Heart right ventricle (tissue), 16 donors: ENCODE results near the gene FBXO2. TPM values are rescaled to one million over a fixed set of nuclear protein-coding genes. Genes with fewer than 3 reads are reported as not detected.

ENCODE experiments used
- ATAC-seq, 8 donors: fragments of 200-7000 bp; cut with Tn5 transposase; one replicate each; pipeline ENCODE4 v1.9.1; 2020; ENCODE audit warnings: mild to moderate bottlenecking in 8 of 8, moderate library complexity in 8 of 8, moderate number of reproducible peaks in 1 of 8
- DNase-seq, 2 donors: peaks; one replicate each; pipeline ENCODE4 v3.0.0-alpha.2; 2020
- H3K27ac ChIP-seq, 10 donors: fragments of 200-600 bp; sonication (generic) in 2 of 10; one replicate each; pipeline versions ENCODE4 v1.5.0 to v1.8.0; 2020 to 2022; ENCODE audit warnings: mild to moderate bottlenecking in 3 of 10
- H3K27me3 ChIP-seq, 7 donors: fragments of 200-600 bp; one replicate each; pipeline ENCODE4 v1.8.0; 2021 to 2022; ENCODE audit warnings: mild to moderate bottlenecking in 2 of 7
- H3K36me3 ChIP-seq, 9 donors: fragments of 200-600 bp; sonication (generic) in 1 of 9; one replicate each; pipeline versions ENCODE4 v1.5.0 to v1.8.0; 2020 to 2022; ENCODE audit warnings: mild to moderate bottlenecking in 2 of 9
- H3K4me1 ChIP-seq, 9 donors: fragments of 200-600 bp; sonication (generic) in 1 of 9; one replicate each; pipeline versions ENCODE4 v1.5.0 to v1.8.0; 2020 to 2022; ENCODE audit warnings: mild to moderate bottlenecking in 4 of 9
- H3K4me3 ChIP-seq, 10 donors: fragments of 200-600 bp; sonication (generic) in 2 of 10; one replicate each; pipeline versions ENCODE4 v1.5.0 to v1.8.0; 2020 to 2022; ENCODE audit warnings: mild to moderate bottlenecking in 7 of 10, moderate library complexity in 2 of 10
- H3K9me3 ChIP-seq, 11 donors: fragments of 200-600 bp in 10 of 11; sonication (generic) in 2 of 11; one replicate each; pipeline versions ENCODE4 v1.5.0 to v1.8.0; 2013 to 2022; ENCODE audit warnings: mild to moderate bottlenecking in 2 of 11, control low read depth in 1 of 11, moderate library complexity in 1 of 11
- CTCF ChIP-seq, 9 donors: fragments of 200-600 bp; sonication (generic) in 2 of 9; IDR thresholded peaks; one replicate each; pipeline versions ENCODE4 v1.5.0 to v1.8.0; 2021 to 2022; ENCODE audit warnings: antibody characterized with exemption in 9 of 9, mild to moderate bottlenecking in 5 of 9, moderate library complexity in 1 of 9
- WGBS, 2 donors: extraction: QIAGEN DNeasy Blood & Tissue Kit; methylation state at CpG; one replicate each; pipeline ENCODE4 v1.1.7; 2013; ENCODE audit warnings: inconsistent platforms in 1 of 2; 5-methylcytosine and 5-hydroxymethylcytosine counted together
- intact Hi-C, 10 donors: fragments of 100-400 bp; cut with DNase I; formaldehyde crosslinking; loops; one replicate each; pipeline versions ENCODE4 v1.11.1 to v1.14.2; 2022
- polyA plus RNA-seq, 2 donors: library from polyadenylated mRNA; stranded (reverse); fragments of 200-250 nt; gene quantifications; one replicate each; pipeline ENCODE4 v1.2.3, GENCODE V29; 2013
- total RNA-seq, 10 donors: library from RNA; stranded (reverse); fragmentation: NEBNext Ultra II Directional in 3 of 10; extraction: Animal tissue kit (Norgen Biotek cat#: 25700) in 3 of 10; gene quantifications; one replicate each; pipeline versions ENCODE4 v1.2.1 to v1.2.4, GENCODE V29; 2021 to 2023
- donor health status: Arrhythmogenic right ventricular cardiomyopathy.
- donor health status: ischemic (EF 13 %, LVEDD 7.1; RV severe dilation, severe dysfunction).
- donor health status: healthy with polysubstance abuse.
- donor health status: DM: no; HTN: yes; CAD: no.
- donor health status: DM: no; HTN: no; CAD: no.
- donor health status: ischemic (EF 25% LVEDD 6.9; RV normal size, moderate dysfunction).
- donor health status: ischemic (EF 25% LVEDD 5.7; RV mildly dilated, moderate dysfunction).
- donor health status: healthy.
- donor health status: DM: yes; HTN: yes; CAD: no.
- donor health status: Ischemic cardiomyopathy.
- donor health status: ischemic (EF 35%, LVEDD 5.7; RV mildly dilated, moderate dysfunction).
- donor health status: nonischemic (EF 11% LVEDD 7.7; RV severe dilation, severe dysfunction).
- donor health status: DM: yes; HTN: yes; CAD: no.
- donor health status: PGD.
- donor health status: ischemic (EF 29% LVEDD 5.4; RV normal size, mild dysfunction).
- donor health status: nonischemic (EF 23%, LVEDD 6.1; RV moderate dilation, normal function).

FBXO2 gene
- total and polyA plus RNA-seq, 12 donors, result 0.70 to 5.5 (median 2.0) TPM

- no peak for TF ChIP-seq CTCF (IDR thresholded peaks at IDR 0.05)
- intact Hi-C loops, result no loop called here
- DNase-seq (no peak), ATAC-seq (peak in 3 of 8 donors; percentile 18 to 25 (median 18))
- Histone ChIP-seq H3K27ac (no peak within 1 kb of the TSS), H3K27me3 (peaks cover 23 to 92% (median 83%) of the 10 kb centered on the region in 7 donors), H3K4me1 (peaks cover 0 to 29% (median 10%) of the 10 kb centered on the region in 9 donors), H3K36me3 (no peaks in the 10 kb centered on the region), H3K9me3 (no peaks in the 10 kb centered on the region), H3K4me3 (peak within 1 kb of the TSS in 9 of 10 donors; percentile 16 to 47 (median 30))
- WGBS, 2 donors, result 1% methylated on average over 36 to 78 of the region's 78 CpGs
Observed at GRCh38 chr1:11691302-11691914, 37.2 kb upstream of the FBXO2 start, which contains the start of gene DRAXIN. Gene DRAXIN (plus strand): TSS chr1:11691710. CDS start chr1:11706259, 14,549 bp downstream.

GRCh38 chr1:11690397-11691301, 36.4 kb upstream of the FBXO2 start:
- ATAC-seq (no peak), DNase-seq (no peak)
- peak overlapping the region in 9 of 10 donors; percentile 16 to 47 (median 30) for H3K4me3 ChIP-seq
- H3K36me3 ChIP-seq, result no peaks in the 10 kb centered on the region
- H3K27me3 ChIP-seq, result peaks cover 23 to 90% (median 77%) of the 10 kb centered on the region in 7 donors
- no peaks in the 10 kb centered on the region for H3K9me3 ChIP-seq
- TF ChIP-seq CTCF (IDR thresholded peaks at IDR 0.05), result no peak
- 4% methylated on average over 64 of the region's 64 CpGs for WGBS, 2 donors
- H3K4me1 ChIP-seq, result peaks cover 0 to 29% (median 10%) of the 10 kb centered on the region in 9 donors
- intact Hi-C loops, result no loop called here
- H3K27ac ChIP-seq, result no peak overlapping the region

DNA sequence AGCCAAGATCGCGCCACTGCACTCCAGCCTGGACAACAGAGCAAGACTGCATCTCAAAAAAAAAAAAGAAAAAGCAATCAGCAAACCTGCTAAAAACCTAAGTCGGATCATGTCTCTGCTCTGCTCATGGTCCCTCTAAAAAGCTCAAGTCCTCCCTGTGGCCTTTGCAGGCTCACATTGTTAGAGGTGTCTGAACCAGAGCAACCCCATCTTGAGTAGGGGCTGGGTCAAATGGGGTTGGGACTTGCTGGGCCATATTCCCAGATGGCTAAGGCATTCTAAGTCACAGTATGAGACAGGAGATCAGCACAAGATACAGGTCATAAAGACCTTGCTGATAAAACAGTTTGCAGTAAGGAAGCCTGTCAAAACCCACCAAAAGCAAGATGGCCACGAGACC, 34.3 kb upstream of the FBXO2 start:
- 96 to 98% methylated on average over 4 of the region's 4 CpGs for WGBS, 2 donors
- H3K9me3 ChIP-seq, result no peaks in the 10 kb centered on the region
- H3K4me3 ChIP-seq, result no peak overlapping the region
- H3K4me1 ChIP-seq, result peaks cover 0 to 27% (median 10%) of the 10 kb centered on the region in 9 donors
- H3K27ac ChIP-seq, result no peak overlapping the region
- peaks cover 23 to 80% (median 57%) of the 10 kb centered on the region in 7 donors for H3K27me3 ChIP-seq
- no peaks in the 10 kb centered on the region for H3K36me3 ChIP-seq
- ATAC-seq, result no peak
- intact Hi-C loops, result no loop called here
- DNase-seq, result no peak
- no peak for TF ChIP-seq CTCF (IDR thresholded peaks at IDR 0.05)

DNA sequence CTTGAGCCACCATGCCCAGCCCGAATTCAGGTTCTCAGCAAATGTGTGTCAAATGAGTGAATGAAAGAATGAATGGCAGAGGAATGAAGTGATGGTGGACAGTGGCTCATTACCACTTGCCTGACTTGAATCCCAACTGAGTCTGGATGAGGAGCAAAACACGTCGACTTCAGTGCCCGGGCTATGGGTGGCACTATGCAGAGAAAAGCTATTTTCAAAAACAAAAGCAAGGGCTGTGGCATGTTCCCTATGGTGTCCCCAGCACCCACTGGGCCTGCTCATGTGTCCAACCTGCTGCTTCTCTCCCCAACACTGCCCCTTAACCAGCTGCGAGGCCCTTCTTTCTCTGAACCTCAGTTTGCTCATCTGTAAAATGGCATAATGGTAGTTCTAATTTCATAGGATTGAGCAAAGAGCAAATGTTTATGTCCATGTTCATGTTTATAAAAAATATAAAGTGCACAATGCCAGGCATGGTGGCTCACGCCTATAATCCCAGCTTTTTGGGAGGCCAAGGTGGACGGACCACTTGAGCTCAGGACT, 31.1 kb upstream of the FBXO2 start:
- ATAC-seq (no peak), DNase-seq (no peak)
- intact Hi-C loops, result no loop called here
- Histone ChIP-seq H3K27ac (no peak overlapping the region), H3K36me3 (no peaks in the 10 kb centered on the region), H3K9me3 (no peaks in the 10 kb centered on the region), H3K27me3 (peaks cover 1 to 47% (median 28%) of the 10 kb centered on the region in 7 donors), H3K4me1 (peaks cover 3 to 14% (median 12%) of the 10 kb centered on the region in 9 donors), H3K4me3 (no peak overlapping the region)
- 85 to 88% methylated on average over 7 of the region's 7 CpGs for WGBS, 2 donors
- no peak for TF ChIP-seq CTCF (IDR thresholded peaks at IDR 0.05)
